M059J (cell line): ENCODE measurements around the gene CYP2A6. TPM values are rescaled to one million over a fixed set of nuclear protein-coding genes. Genes with fewer than 3 reads are reported as not detected.

Experiments
- DNase-seq: peaks from one replicate; pipeline ENCODE4 v3.0.0-alpha.2; 2012; ENCODE audit warnings: low read depth
- total RNA-seq: library from RNA; depleted of rRNA; stranded (reverse); fragments of >200 nt; shearing (Covaris generic); gene quantifications from 2 replicates; pipeline ENCODE4 v1.2.3, GENCODE V29; 2014; rRNA removed

Gene CYP2A6
- total RNA-seq, 1 experiment from 2014 or later: not detected

DNA sequence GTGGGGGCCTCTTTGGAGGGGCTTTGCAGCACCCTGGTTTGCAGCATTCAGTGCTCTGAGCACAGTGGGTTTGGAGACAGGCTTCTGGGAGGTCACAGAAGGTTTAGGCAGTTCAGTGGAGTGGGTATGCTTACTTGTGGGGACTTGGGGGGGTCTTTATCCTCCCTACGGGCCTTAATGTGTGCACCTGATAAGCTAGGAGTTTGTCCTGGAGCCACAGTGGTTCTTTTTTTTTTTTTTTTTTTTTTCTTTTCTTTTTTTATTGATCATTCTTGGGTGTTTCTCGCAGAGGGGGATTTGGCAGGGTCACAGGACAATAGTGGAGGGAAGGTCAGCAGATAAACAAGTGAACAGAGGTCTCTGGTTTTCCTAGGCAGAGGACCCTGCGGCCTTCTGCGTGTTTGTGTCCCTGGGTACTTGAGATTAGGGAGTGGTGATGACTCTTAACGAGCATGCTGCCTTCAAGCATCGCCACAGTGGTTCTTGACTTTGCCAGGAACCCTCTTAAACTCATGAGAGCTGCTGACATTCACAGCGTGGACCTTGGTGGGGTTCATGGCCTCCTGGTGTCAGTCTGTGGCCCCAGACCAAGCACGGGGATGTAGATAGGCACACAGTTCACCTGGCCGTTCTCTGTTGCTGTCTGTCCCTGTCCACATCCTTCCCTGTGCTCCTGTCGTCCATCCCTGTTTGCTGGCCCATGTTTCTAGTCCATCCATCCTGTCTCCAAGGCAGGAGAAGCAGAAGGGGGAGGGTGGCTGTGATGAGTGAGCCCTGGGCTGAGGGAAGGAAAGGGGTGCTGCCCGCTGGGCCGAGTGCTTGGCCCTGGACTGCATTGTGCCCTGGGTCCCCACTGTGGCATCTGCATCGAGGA is 48.6 kb downstream of the CYP2A6 start:
- no peak for DNase-seq

DNA sequence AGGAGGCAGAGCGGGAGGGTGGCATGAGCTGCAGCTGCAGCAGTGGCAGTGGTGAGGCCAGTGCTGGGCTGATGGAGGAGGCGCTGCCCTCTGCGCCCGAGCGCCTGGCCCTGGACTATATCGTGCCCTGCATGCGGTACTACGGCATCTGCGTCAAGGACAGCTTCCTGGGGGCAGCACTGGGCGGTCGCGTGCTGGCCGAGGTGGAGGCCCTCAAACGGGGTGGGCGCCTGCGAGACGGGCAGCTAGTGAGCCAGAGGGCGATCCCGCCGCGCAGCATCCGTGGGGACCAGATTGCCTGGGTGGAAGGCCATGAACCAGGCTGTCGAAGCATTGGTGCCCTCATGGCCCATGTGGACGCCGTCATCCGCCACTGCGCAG is 49.3 kb downstream of the CYP2A6 start:
- no peak for DNase-seq

DNA sequence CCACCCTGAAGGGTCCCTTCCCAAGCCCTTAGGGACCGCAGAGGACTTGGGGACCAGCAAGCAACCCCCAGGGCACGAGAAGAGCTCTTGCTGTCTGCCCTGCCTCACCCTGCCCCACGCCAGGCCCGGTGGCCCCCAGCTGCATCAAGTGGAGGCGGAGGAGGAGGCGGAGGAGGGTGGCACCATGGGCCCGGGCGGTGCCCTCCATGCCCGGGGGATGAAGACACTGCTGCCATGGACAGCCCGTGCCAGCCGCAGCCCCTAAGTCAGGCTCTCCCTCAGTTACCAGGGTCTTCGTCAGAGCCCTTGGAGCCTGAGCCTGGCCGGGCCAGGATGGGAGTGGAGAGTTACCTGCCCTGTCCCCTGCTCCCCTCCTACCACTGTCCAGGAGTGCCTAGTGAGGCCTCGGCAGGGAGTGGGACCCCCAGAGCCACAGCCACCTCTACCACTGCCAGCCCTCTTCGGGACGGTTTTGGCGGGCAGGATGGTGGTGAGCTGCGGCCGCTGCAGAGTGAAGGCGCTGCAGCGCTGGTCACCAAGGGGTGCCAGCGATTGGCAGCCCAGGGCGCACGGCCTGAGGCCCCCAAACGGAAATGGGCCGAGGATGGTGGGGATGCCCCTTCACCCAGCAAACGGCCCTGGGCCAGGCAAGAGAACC is 49.8 kb downstream of the CYP2A6 start:
- no peak for DNase-seq

DNA sequence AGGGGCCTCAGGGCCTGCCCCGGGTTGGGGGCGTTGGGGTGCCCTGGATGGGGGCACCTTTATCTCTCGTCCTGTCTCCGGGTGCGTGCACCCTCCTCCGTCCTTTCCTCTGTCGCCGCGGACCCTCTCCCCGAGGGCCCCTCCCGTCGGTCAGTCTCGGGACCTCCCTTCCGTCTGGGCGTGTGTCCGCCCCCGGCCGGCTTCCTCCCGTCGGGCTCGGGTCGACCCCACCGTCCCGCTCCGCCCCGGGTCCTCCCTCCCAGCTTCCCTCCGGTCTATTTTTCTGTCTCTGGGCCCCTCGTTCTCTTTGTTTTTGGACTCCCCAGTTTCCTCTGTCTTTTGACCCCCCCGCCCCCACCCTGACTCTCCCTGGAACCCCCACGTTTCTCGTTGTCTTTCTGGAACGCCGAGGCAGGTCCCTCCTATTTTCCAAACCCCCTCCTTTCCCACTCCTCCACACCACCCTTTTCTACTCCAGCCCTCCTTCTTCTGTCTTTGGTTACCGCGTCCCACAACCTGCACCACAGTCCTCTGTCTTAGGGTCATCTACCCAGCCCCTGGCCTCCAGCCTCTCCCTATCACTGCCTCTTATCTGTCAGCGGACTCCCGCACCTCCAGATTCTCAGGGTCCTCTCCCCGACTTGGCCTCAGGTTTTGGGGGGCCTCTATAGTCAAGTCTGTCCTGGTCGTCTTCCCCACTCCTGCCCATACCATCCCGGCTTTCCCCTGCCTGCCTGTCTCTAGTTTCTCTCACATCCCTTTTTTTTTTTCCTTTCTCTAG is 50.5 kb downstream of the CYP2A6 start:
- DNase-seq: peak; percentile 29

DNA sequence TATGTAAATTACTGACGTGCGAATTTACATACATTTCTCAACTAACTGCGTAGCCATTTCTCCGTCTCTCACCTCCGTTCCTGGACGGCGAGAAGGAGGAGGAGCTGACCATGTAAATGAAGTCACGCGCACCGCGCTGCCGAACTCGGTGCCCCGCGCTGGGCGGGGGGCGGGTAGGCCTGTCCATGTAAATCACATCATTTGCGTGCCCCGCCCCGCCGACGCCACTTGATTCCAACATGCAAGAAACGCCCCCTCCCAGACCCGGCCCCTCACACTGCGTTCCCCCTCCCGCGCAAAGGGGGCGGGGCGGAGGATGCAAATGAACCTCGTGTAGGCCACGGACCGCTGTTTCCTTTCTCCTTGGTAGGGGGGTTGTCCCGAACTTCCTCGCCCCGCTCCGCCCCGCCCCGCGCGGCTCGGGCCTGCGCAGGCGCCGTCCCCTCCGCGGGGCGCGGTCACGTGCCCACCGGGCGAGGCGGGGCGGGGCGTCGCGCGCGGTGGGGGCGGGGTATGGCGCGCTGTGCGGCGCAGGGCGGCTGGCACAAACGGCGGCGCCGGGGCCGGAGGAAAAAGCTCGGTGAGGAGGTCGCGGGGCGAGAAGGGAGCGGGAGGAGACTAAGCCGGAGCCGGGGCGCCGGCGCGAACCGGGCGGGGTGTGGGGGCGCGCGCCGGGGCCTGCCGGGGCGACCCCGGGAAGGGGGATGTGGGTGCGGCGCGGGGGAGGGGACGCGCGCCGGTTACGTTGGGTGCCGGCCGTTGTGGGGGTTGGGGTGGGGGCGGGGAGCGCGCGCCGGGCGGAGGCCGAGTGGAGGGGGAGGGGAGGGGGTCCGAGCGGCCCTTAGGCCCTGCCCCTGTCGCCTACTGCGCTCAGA is 51.3 kb downstream of the CYP2A6 start, which contains the start of gene EGLN2:
EGLN2 (plus strand) TSS at position 509 of the 875 bp plus-strand sequence. CDS start 1,382 bp downstream, outside the sequence.
- DNase-seq: peak; percentile 100

DNA sequence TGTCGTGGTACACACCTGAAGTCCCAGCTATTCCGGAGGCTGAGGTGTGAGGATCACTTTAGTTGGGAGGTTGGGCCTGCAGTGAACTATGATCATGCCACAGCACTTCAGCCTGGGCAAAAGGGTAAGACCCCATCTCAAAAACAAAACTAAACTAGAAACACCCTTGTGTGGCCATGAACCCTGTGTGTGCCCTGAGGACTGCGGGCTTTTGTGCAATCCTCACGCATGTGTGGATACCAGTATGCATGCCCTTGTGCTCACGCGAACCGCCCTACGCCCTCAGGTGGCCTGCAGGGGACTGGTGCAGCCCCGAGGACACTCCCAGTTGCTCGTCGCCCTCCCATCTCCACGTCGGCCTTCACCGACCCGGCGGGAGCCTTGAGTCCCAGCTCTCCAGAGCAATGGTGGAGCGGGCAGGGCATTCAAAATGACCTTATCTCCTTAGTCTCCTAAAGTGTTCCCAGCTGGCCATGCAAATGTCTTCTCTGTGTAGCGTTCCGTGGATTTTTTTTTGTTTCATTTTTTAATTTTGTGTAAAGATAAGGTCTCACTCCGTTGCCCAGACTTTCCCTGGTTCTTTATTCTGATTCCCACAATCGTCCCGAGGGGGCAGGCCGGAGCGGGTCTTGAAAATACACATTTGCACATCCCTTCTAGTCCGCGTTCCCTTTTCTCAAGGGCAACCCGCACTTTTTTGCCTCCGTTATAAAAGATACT is 52.1 kb downstream of the CYP2A6 start:
- DNase-seq: peak; percentile 79

DNA sequence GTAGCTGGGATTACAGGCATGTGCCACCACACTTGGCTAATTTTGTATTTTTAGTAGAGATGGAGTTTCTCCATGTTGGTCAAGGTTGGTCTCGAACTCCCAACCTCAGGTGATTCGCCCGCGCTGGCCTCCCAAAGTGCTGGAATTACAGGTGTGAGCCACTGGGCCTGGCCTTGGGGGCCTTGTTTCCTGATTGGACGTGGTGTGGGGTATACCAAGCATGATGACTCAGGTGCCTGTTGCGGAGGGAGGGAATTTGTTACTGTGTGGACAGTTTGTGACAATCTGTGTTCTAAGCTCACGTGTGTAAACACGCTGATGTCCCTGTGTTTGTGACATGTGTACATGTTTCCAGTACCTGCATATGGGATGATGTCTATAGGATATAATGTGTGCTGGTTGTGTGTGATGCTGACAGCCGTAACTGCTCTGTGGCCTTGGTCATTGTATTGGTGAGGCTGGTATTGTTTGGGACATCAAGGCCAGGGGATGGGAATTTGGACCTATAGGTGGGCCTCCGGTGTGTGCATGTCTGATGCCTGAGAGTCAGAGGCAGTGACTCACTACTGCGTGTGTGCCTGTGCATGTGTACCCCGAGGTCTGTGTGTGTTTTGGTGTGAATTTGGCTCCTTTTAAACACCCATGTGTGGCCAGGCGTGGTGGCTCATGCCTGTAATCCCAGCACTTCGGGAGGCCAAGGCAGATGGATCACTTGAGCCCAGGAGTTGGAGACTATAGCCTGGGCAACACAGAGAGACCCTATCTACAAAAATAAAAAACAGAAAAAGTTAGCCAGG is 52.9 kb downstream of the CYP2A6 start:
- DNase-seq: no peak

Other genes with a start within 250 kb of the CYP2A6 start
- 7.1 and 7.3 TPM in 2 replicates for gene LTBP4, start 249.1 kb downstream of the CYP2A6 start, total RNA-seq
- 10.2 and 18.1 TPM in 2 replicates for gene NUMBL, start 159.8 kb downstream of the CYP2A6 start, total RNA-seq
- 9.5 and 30.8 TPM in 2 replicates for gene COQ8B, start 133.6 kb downstream of the CYP2A6 start, total RNA-seq
- gene ITPKC, start 133.3 kb downstream of the CYP2A6 start, total RNA-seq: 6.3 and 7.2 TPM in 2 replicates
- 0.76 and 1.3 TPM in 2 replicates for gene ACTMAP, start 100.0 kb downstream of the CYP2A6 start, total RNA-seq
- gene SNRPA, start 99.2 kb downstream of the CYP2A6 start, total RNA-seq: 76.3 and 93.3 TPM in 2 replicates
- gene MIA, start 74.9 kb downstream of the CYP2A6 start, total RNA-seq: not detected in 2 replicates
- gene RAB4B, start 72.2 kb downstream of the CYP2A6 start, total RNA-seq: 13.2 and 34.2 TPM in 2 replicates
- 24.1 and 39.7 TPM in 2 replicates for gene EGLN2, start 51.3 kb downstream of the CYP2A6 start, total RNA-seq
- not detected in 2 replicates for gene CYP2A7, start 31.8 kb upstream of the CYP2A6 start, total RNA-seq
- not detected in 2 replicates for gene CYP2B6, start 140.8 kb upstream of the CYP2A6 start, total RNA-seq
- not detected in 2 replicates for gene CYP2A13, start 238.0 kb upstream of the CYP2A6 start, total RNA-seq